ENCODE data around the gene NUTF2.
"Not testable (repeated sequence)": the region's sequence is repeated elsewhere in the genome, so short reads cannot be mapped to it uniquely, and the experiment has no call there.

Gene NUTF2

GRCh38 chr16:67841198-67841815 lies 5.4 kb upstream of the NUTF2 start:
- DNase-seq: no peak

- DNase-seq: peak; percentile 95 to 97
Observed at GRCh38 chr16:67841816-67842508, 4.8 kb upstream of the NUTF2 start, which contains the start of gene THAP11. THAP11 (plus strand) TSS chr16:67842320; CDS start chr16:67842555, 235 bp downstream.

GRCh38 chr16:67842509-67843342 lies 4.0 kb upstream of the NUTF2 start:
- DNase-seq: peak; percentile 27 to 68

- no peak for DNase-seq
Observed at GRCh38 chr16:67843343-67843765, 3.4 kb upstream of the NUTF2 start.

- DNase-seq: no peak
Observed at GRCh38 chr16:67844497-67844896, 2.2 kb upstream of the NUTF2 start.

- no peak for DNase-seq
Observed at GRCh38 chr16:67845291-67846062, 1.3 kb upstream of the NUTF2 start.

- no peak for DNase-seq
Observed at GRCh38 chr16:67846063-67846319, 742 bp upstream of the NUTF2 start.

- no peak for DNase-seq
Observed at GRCh38 chr16:67847064-67847861, 530 bp downstream of the NUTF2 start, which contains the start of gene CENPT. CENPT (minus strand) TSS chr16:67847693; CDS start chr16:67833859, 13,834 bp downstream.

- no peak for DNase-seq
Observed at GRCh38 chr16:67848118-67848517, 1.4 kb downstream of the NUTF2 start.

GRCh38 chr16:67853670-67854069 lies 6.9 kb downstream of the NUTF2 start:
- no peak for DNase-seq

- no peak for DNase-seq
Observed at GRCh38 chr16:67855789-67856188, 9.1 kb downstream of the NUTF2 start.

- no peak for DNase-seq
Observed at GRCh38 chr16:67856927-67857546, 10.3 kb downstream of the NUTF2 start.

- DNase-seq: peak in 1 of 2 donors; percentile 56
Observed at GRCh38 chr16:67857547-67858233, 11.0 kb downstream of the NUTF2 start.

GRCh38 chr16:67858500-67858899 lies 11.8 kb downstream of the NUTF2 start:
- no peak for DNase-seq

- no peak for DNase-seq
Observed at GRCh38 chr16:67860589-67861398, 14.1 kb downstream of the NUTF2 start.

- no peak for DNase-seq
Observed at GRCh38 chr16:67861877-67862276, 15.1 kb downstream of the NUTF2 start.

GRCh38 chr16:67862623-67863583 lies 16.2 kb downstream of the NUTF2 start:
- DNase-seq: no peak

GRCh38 chr16:67864044-67864443 lies 17.3 kb downstream of the NUTF2 start:
- not testable (repeated sequence) for DNase-seq

- no peak for DNase-seq
Observed at GRCh38 chr16:67864594-67864993, 17.9 kb downstream of the NUTF2 start.
